ENCODE results near the gene CEP170.
"Not testable (repeated sequence)": the region's sequence is repeated elsewhere in the genome, so short reads cannot be mapped to it uniquely, and the experiment has no call there.

The CEP170 gene

GRCh38 chr1:243230914-243231313, 24.2 kb downstream of the CEP170 start:
- DNase-seq: no peak

- no peak for DNase-seq
Measured at GRCh38 chr1:243229526-243229925, 25.6 kb downstream of the CEP170 start.

- no peak for DNase-seq
Measured at GRCh38 chr1:243227622-243228021, 27.5 kb downstream of the CEP170 start.

- no peak for DNase-seq
Measured at GRCh38 chr1:243218059-243218458, 37.0 kb downstream of the CEP170 start.

GRCh38 chr1:243217349-243217748, 37.7 kb downstream of the CEP170 start:
- DNase-seq: no peak

- DNase-seq: no peak
Measured at GRCh38 chr1:243216741-243217140, 38.3 kb downstream of the CEP170 start.

- not testable (repeated sequence) for DNase-seq
Measured at GRCh38 chr1:243215276-243215875, 39.7 kb downstream of the CEP170 start.

GRCh38 chr1:243213045-243213787, 41.9 kb downstream of the CEP170 start:
- DNase-seq: no peak

- DNase-seq: not testable (repeated sequence)
Measured at GRCh38 chr1:243211984-243212383, 43.1 kb downstream of the CEP170 start.

- DNase-seq: not testable (repeated sequence)
Measured at GRCh38 chr1:243205026-243205501, 50.0 kb downstream of the CEP170 start.

GRCh38 chr1:243204336-243204735, 50.7 kb downstream of the CEP170 start:
- not testable (repeated sequence) for DNase-seq

GRCh38 chr1:243203196-243203595, 51.9 kb downstream of the CEP170 start:
- DNase-seq: not testable (repeated sequence)

GRCh38 chr1:243201316-243201715, 53.8 kb downstream of the CEP170 start:
- DNase-seq: not testable (repeated sequence)

- DNase-seq: not testable (repeated sequence)
Measured at GRCh38 chr1:243197524-243197923, 57.6 kb downstream of the CEP170 start.

GRCh38 chr1:243193330-243193729, 61.8 kb downstream of the CEP170 start:
- not testable (repeated sequence) for DNase-seq

GRCh38 chr1:243186201-243186995, 68.7 kb downstream of the CEP170 start:
- not testable (repeated sequence) for DNase-seq

- not testable (repeated sequence) for DNase-seq
Measured at GRCh38 chr1:243184787-243185186, 70.3 kb downstream of the CEP170 start.

GRCh38 chr1:243183661-243184060, 71.4 kb downstream of the CEP170 start:
- DNase-seq: not testable (repeated sequence)

GRCh38 chr1:243183176-243183575, 71.9 kb downstream of the CEP170 start:
- not testable (repeated sequence) for DNase-seq

- no peak for DNase-seq
Measured at GRCh38 chr1:243179720-243180119, 75.4 kb downstream of the CEP170 start.

GRCh38 chr1:243177792-243178191, 77.3 kb downstream of the CEP170 start:
- DNase-seq: not testable (repeated sequence)

GRCh38 chr1:243173758-243174369, 81.2 kb downstream of the CEP170 start:
- DNase-seq: not testable (repeated sequence)

GRCh38 chr1:243164911-243165310, 90.2 kb downstream of the CEP170 start:
- DNase-seq: not testable (repeated sequence)

All from left hindlimb (tissue), 1 donor.